MM.1S (cell line): ENCODE measurements around the gene MYH11.

Source experiments
- DNase-seq: peaks from one replicate; pipeline ENCODE4 v3.0.0-alpha.2; 2015
- H2AFZ ChIP-seq: fragments of 300-600 bp; sonication (generic); 2 replicates; pipeline ENCODE4 v1.6.0; 2016; ENCODE audit warnings: antibody characterized with exemption, low read length
- H3F3A ChIP-seq: fragments of 300-600 bp; sonication (generic); 2 replicates; pipeline ENCODE4 v1.6.1; 2016; ENCODE audit warnings: mild to moderate bottlenecking, antibody characterized with exemption, low read length, moderate library complexity, mixed read lengths; ENCODE audit not compliant: insufficient read depth
- H3K27ac ChIP-seq: fragments of 300-600 bp; sonication (generic); 2 replicates; pipeline ENCODE4 v1.5.1; 2016; ENCODE audit warnings: mild to moderate bottlenecking, low read length
- H3K27me3 ChIP-seq: fragments of 300-600 bp; sonication (generic); replicated peaks from 2 replicates; pipeline ENCODE4 v1.6.0; 2016; ENCODE audit warnings: low read length; ENCODE audit not compliant: insufficient read depth
- H3K36me3 ChIP-seq: fragments of 300-600 bp; sonication (generic); replicated peaks from 2 replicates; pipeline ENCODE4 v1.6.1; 2016; ENCODE audit warnings: mild to moderate bottlenecking, low read length, mixed read lengths; ENCODE audit not compliant: insufficient read depth
- H3K4me1 ChIP-seq: fragments of 300-600 bp; sonication (generic); 2 replicates; pipeline ENCODE4 v1.6.1; 2016; ENCODE audit warnings: low read length, mixed read lengths
- H3K4me2 ChIP-seq: fragments of 300-600 bp; sonication (generic); 2 replicates; pipeline ENCODE4 v1.6.0; 2016; ENCODE audit warnings: low read depth, low read length
- H3K4me3 ChIP-seq: fragments of 300-600 bp; sonication (generic); 2 replicates; pipeline ENCODE4 v1.5.1; 2016; ENCODE audit warnings: low read length, mixed read lengths
- H3K79me2 ChIP-seq: fragments of 300-600 bp; sonication (generic); 2 replicates; pipeline ENCODE4 v1.6.1; 2016; ENCODE audit warnings: mixed run types, low read length, mixed read lengths
- H3K9ac ChIP-seq: fragments of 300-600 bp; sonication (generic); 2 replicates; pipeline ENCODE4 v1.6.1; 2016; ENCODE audit warnings: low read length, mixed read lengths
- H3K9me2 ChIP-seq: fragments of 300-600 bp; sonication (generic); replicated peaks from 2 replicates; pipeline ENCODE4 v1.6.1; 2016; ENCODE audit warnings: mild to moderate bottlenecking, low read length, mixed read lengths; ENCODE audit not compliant: insufficient read depth
- H3K9me3 ChIP-seq: fragments of 300-600 bp; sonication (generic); replicated peaks from 2 replicates; pipeline ENCODE4 v1.6.1; 2016; ENCODE audit warnings: mild to moderate bottlenecking, low read length, mixed read lengths; ENCODE audit not compliant: insufficient read depth
- H4K20me1 ChIP-seq: fragments of 300-600 bp; sonication (generic); 2 replicates; pipeline ENCODE4 v1.6.1; 2016; ENCODE audit warnings: mild to moderate bottlenecking, low read length, moderate library complexity, mixed read lengths; ENCODE audit not compliant: insufficient read depth
- CTCF ChIP-seq: fragments of 300-600 bp; sonication (generic); IDR thresholded peaks from 2 replicates; pipeline ENCODE4 v1.5.1; 2016; ENCODE audit warnings: antibody characterized with exemption, low read length, mixed read lengths
- EZH2 ChIP-seq: fragments of 300-600 bp; sonication (generic); optimal IDR thresholded peaks from 2 replicates; pipeline ENCODE3; 2017; ENCODE audit warnings: low read depth, mild to moderate bottlenecking, antibody characterized with exemption, low read length, mixed read lengths
- EZH2phosphoT487 ChIP-seq: fragments of 300-600 bp; sonication (generic); IDR thresholded peaks from 2 replicates; pipeline ENCODE4 v1.6.1; 2018; ENCODE audit warnings: antibody characterized with exemption, low read length

MYH11 gene

GRCh38 chr16:15737140-15737644 lies 119.6 kb downstream of the MYH11 start:
- H3K9me3 ChIP-seq = no peaks in the 10 kb centered on the region
- H4K20me1 ChIP-seq = no peaks in the 10 kb centered on the region
- no peaks in the 10 kb centered on the region for H3F3A ChIP-seq
- no peaks in the 10 kb centered on the region for H3K36me3 ChIP-seq
- H3K4me3 ChIP-seq = no peak overlapping the region
- TF ChIP-seq EZH2phosphoT487 (no peak), EZH2 (no peak), CTCF (no peak)
- no peak overlapping the region for H3K27ac ChIP-seq
- no peak overlapping the region for H3K9ac ChIP-seq
- H3K9me2 ChIP-seq = no peaks in the 10 kb centered on the region
- no peak overlapping the region for H3K4me2 ChIP-seq
- H3K27me3 ChIP-seq = no peaks in the 10 kb centered on the region
- no peak for DNase-seq
- no peaks in the 10 kb centered on the region for H3K79me2 ChIP-seq
- H2AFZ ChIP-seq = no peak overlapping the region
- no peaks in the 10 kb centered on the region for H3K4me1 ChIP-seq

- no peaks in the 10 kb centered on the region for H3K36me3 ChIP-seq
- H3K4me2 ChIP-seq = no peak overlapping the region
- H3K9me3 ChIP-seq = no peaks in the 10 kb centered on the region
- no peak overlapping the region for H3K4me3 ChIP-seq
- no peak overlapping the region for H3K27ac ChIP-seq
- no peak overlapping the region for H3K9ac ChIP-seq
- no peak for TF ChIP-seq EZH2
- no peak for TF ChIP-seq EZH2phosphoT487
- TF ChIP-seq CTCF = no peak
- no peaks in the 10 kb centered on the region for H3K79me2 ChIP-seq
- no peaks in the 10 kb centered on the region for H3F3A ChIP-seq
- H2AFZ ChIP-seq = no peak overlapping the region
- H3K4me1 ChIP-seq = no peaks in the 10 kb centered on the region
- H3K27me3 ChIP-seq = no peaks in the 10 kb centered on the region
- DNase-seq = no peak
- H3K9me2 ChIP-seq = no peaks in the 10 kb centered on the region
- H4K20me1 ChIP-seq = no peaks in the 10 kb centered on the region
Measured at GRCh38 chr16:15736529-15736928, 120.3 kb downstream of the MYH11 start.

GRCh38 chr16:15735610-15736009 lies 121.2 kb downstream of the MYH11 start:
- H3K27me3 ChIP-seq = no peaks in the 10 kb centered on the region
- no peaks in the 10 kb centered on the region for H3K79me2 ChIP-seq
- no peaks in the 10 kb centered on the region for H3K9me2 ChIP-seq
- no peak overlapping the region for H3K27ac ChIP-seq
- H4K20me1 ChIP-seq = no peaks in the 10 kb centered on the region
- no peak overlapping the region for H3K4me2 ChIP-seq
- H3K4me3 ChIP-seq = no peak overlapping the region
- DNase-seq = no peak
- H2AFZ ChIP-seq = no peak overlapping the region
- TF ChIP-seq EZH2phosphoT487 = no peak
- TF ChIP-seq CTCF = no peak
- TF ChIP-seq EZH2 = no peak
- no peaks in the 10 kb centered on the region for H3K9me3 ChIP-seq
- H3K9ac ChIP-seq = no peak overlapping the region
- no peaks in the 10 kb centered on the region for H3K36me3 ChIP-seq
- no peaks in the 10 kb centered on the region for H3K4me1 ChIP-seq
- no peaks in the 10 kb centered on the region for H3F3A ChIP-seq
